HCT116 (cell line): ENCODE measurements around the gene PICK1. TPM values are rescaled to one million over a fixed set of nuclear protein-coding genes. Genes with fewer than 3 reads are reported as not detected.

Experiments
- ATAC-seq: fragments of 200-7000 bp; cut with Tn5 transposase; 2 replicates; pipeline ENCODE4 v1.9.1; 2020; ENCODE audit warnings: mild to moderate bottlenecking, moderate library complexity
- BruUV-seq: library from RNA; stranded (reverse); fragments of 400-500 nt; replicated peaks from 2 replicates; lab custom pipeline; 2021; lab: Mats Ljungman, UMichigan
- CTCF ChIA-PET: fragments of 300-600 bp; sonication (Branson Sonifier 250); formaldehyde crosslinking; loops from one replicate; lab custom pipeline; 2021; ENCODE audit warnings: antibody characterized with exemption; lab: Charles Lee
- POLR2A ChIA-PET: fragments of 300-600, 350-600 bp; sonication (Branson Sonifier 250); formaldehyde crosslinking; loops from one replicate; lab custom pipeline; 2021; ENCODE audit warnings: antibody characterized with exemption; lab: Charles Lee
- RAD21 ChIA-PET, 2 experiments: fragments of 300-600 bp; sonication (Branson Sonifier 250); formaldehyde crosslinking; loops; one replicate each; lab custom pipeline; 2023; ENCODE audit warnings: low total read pairs in 2 of 2; ENCODE audit not compliant: uncharacterized antibody in 2 of 2, unreplicated experiment in 2 of 2, low non-redundant PET in 1 of 2; lab: Charles Lee
- DNase-seq: peaks from one replicate; pipeline ENCODE4 v3.0.0-alpha.2; 2010; ENCODE audit warnings: low read depth, low spot score
- H2AFZ ChIP-seq: fragments of 200-600 bp; shearing (Covaris generic), sonication (generic); 2 replicates; pipeline ENCODE4 v1.6.1; 2017; ENCODE audit warnings: low read depth, mixed run types, mixed read lengths, antibody characterized with exemption, low read length; ENCODE audit not compliant: poor library complexity, severe bottlenecking
- H3K27ac ChIP-seq: 2 replicates; pipeline ENCODE4 v1.5.1; 2012; ENCODE audit warnings: low read depth, low read length
- H3K27me3 ChIP-seq: fragments of 200-600 bp; sonication (generic); 2 replicates; pipeline ENCODE4 v1.6.1; 2016; ENCODE audit warnings: mixed run types, low read length, mixed read lengths; ENCODE audit not compliant: insufficient read depth
- H3K36me3 ChIP-seq, 2 experiments: fragments of 200-500 bp in 1 of 2; fragments of 200-600 bp in 1 of 2; sonication (Bioruptor generic) in 1 of 2; sonication (generic) in 1 of 2; 2 replicates each; pipeline versions ENCODE4 v1.5.1 to v1.6.1; 2014 to 2016; ENCODE audit warnings: low read length in 2 of 2, inconsistent platforms in 1 of 2, mixed read lengths in 1 of 2, mixed run types in 1 of 2; ENCODE audit not compliant: insufficient read depth in 2 of 2, control insufficient read depth in 1 of 2
- H3K4me1 ChIP-seq, 2 experiments: fragments of 200-600 bp in 1 of 2; sonication (generic) in 1 of 2; 2 replicates each; pipeline versions ENCODE4 v1.5.1 to v1.6.1; 2012 to 2017; ENCODE audit warnings: low read length in 2 of 2, inconsistent platforms in 1 of 2, mild to moderate bottlenecking in 1 of 2, mixed read lengths in 1 of 2, mixed run types in 1 of 2, moderate library complexity in 1 of 2; ENCODE audit not compliant: insufficient read depth in 2 of 2, control insufficient read depth in 1 of 2
- H3K4me2 ChIP-seq: fragments of 200-600 bp; sonication (generic); 2 replicates; pipeline ENCODE4 v1.6.1; 2017; ENCODE audit warnings: mixed run types, low read length, mixed read lengths
- H3K4me3 ChIP-seq, 2 experiments: fragments of 200-600 bp in 1 of 2; sonication (generic) in 1 of 2; replicated peaks in 1 of 2; 2 replicates each; pipeline ENCODE4 v1.5.1; 2011 to 2016; ENCODE audit warnings: low read length in 2 of 2, control low read depth in 1 of 2, low read depth in 1 of 2, mild to moderate bottlenecking in 1 of 2, mixed read lengths in 1 of 2, mixed run types in 1 of 2
- H3K79me2 ChIP-seq: fragments of 200-600 bp; sonication (generic); 2 replicates; pipeline ENCODE4 v1.6.1; 2017; ENCODE audit warnings: mild to moderate bottlenecking, mixed run types, low read length, moderate library complexity, mixed read lengths; ENCODE audit not compliant: insufficient read depth
- H3K9ac ChIP-seq: fragments of 200-600 bp; sonication (generic); 2 replicates; pipeline ENCODE4 v1.6.1; 2016; ENCODE audit warnings: low read length, mixed read lengths
- H3K9me2 ChIP-seq: fragments of 200-600 bp; sonication (generic), shearing (Covaris generic); 2 replicates; pipeline ENCODE4 v1.6.1; 2017; ENCODE audit warnings: mixed run types, mild to moderate bottlenecking, moderate library complexity; ENCODE audit not compliant: insufficient read depth
- H3K9me3 ChIP-seq, 2 experiments: fragments of 200-500 bp in 1 of 2; fragments of 200-600 bp in 1 of 2; sonication (Bioruptor generic) in 1 of 2; sonication (generic) in 1 of 2; 2 replicates each; pipeline ENCODE4 v1.6.1; 2014 to 2017; ENCODE audit warnings: low read length in 2 of 2, mixed read lengths in 2 of 2, inconsistent platforms in 1 of 2, low read depth in 1 of 2, mild to moderate bottlenecking in 1 of 2, mixed run types in 1 of 2, moderate library complexity in 1 of 2; ENCODE audit not compliant: control insufficient read depth in 1 of 2, insufficient read depth in 1 of 2
- H4K20me1 ChIP-seq: fragments of 200-600 bp; sonication (generic), shearing (Covaris generic); 2 replicates; pipeline ENCODE4 v1.6.1; 2017; ENCODE audit warnings: mixed run types, mild to moderate bottlenecking, moderate library complexity; ENCODE audit not compliant: insufficient read depth
- FOSL1 ChIP-seq: IDR thresholded peaks from 2 replicates; pipeline ENCODE4 v1.6.1; 2012; ENCODE audit warnings: low read depth
- MAX ChIP-seq: IDR thresholded peaks from 2 replicates; pipeline ENCODE4 v1.6.1; 2012
- POLR2AphosphoS5 ChIP-seq: IDR thresholded peaks from 2 replicates; pipeline ENCODE4 v1.6.1; 2011; ENCODE audit warnings: mild to moderate bottlenecking, low read depth, low read length, moderate library complexity
- SIN3A ChIP-seq: IDR thresholded peaks from 2 replicates; pipeline ENCODE4 v1.6.1; 2012; ENCODE audit warnings: low read depth
- SP1 ChIP-seq: IDR thresholded peaks from 2 replicates; pipeline ENCODE4 v1.6.1; 2012; ENCODE audit warnings: low read depth
- TCF7L2 ChIP-seq: IDR thresholded peaks from 2 replicates; pipeline ENCODE4 v1.7.0; 2011; ENCODE audit warnings: borderline replicate concordance, inconsistent platforms; ENCODE audit not compliant: insufficient read depth, insufficient read length; ENCODE audit errors: extremely low read depth
- YY1 ChIP-seq: IDR thresholded peaks from 2 replicates; pipeline ENCODE4 v1.6.1; 2011; ENCODE audit warnings: low read length, low read depth, moderate library complexity, mild to moderate bottlenecking; ENCODE audit not compliant: insufficient replicate concordance; ENCODE audit errors: extremely low read depth
- ZBTB33 ChIP-seq: IDR thresholded peaks from 2 replicates; pipeline ENCODE4 v1.6.1; 2011; ENCODE audit warnings: mild to moderate bottlenecking, low read length, moderate library complexity; ENCODE audit not compliant: insufficient replicate concordance; ENCODE audit errors: extremely low read depth
- ZFX ChIP-seq: fragments of 450-650 bp; IDR thresholded peaks from 2 replicates; pipeline ENCODE4 v1.6.1; 2017
- ZNF274 ChIP-seq: fragments of 200-500 bp; sonication (Bioruptor generic); IDR thresholded peaks from 2 replicates; pipeline ENCODE4 v1.6.1; 2014; ENCODE audit warnings: mild to moderate bottlenecking, low read depth, low read length, inconsistent platforms
- intact Hi-C: fragments of 100-400 bp; cut with micrococcal nuclease; formaldehyde crosslinking; loops from 2 replicates; pipeline ENCODE4 v1.10.0; 2022
- total RNA-seq: library from RNA; stranded (reverse); gene quantifications from one replicate; pipeline ENCODE4 v1.2.1, GENCODE V29; 2021; ENCODE audit not compliant: unreplicated experiment

The PICK1 gene
- total RNA-seq, 1 experiment from 2014 or later = 40.0 TPM

- ChIA-PET CTCF (interaction anchor here (1.0 to 1.2 kb wide), 2 partner anchors 8 to 10 kb away, joined by 3 to 4 read pairs; no protein-coding TSS in a partner anchor), POLR2A (no interaction called here), RAD21 (no interaction called here)
- H3K27me3 ChIP-seq = no peaks in the 10 kb centered on the region
- H4K20me1 ChIP-seq = no peaks in the 10 kb centered on the region
- no peak overlapping the region for H2AFZ ChIP-seq
- H3K27ac ChIP-seq = no peak overlapping the region
- no peak for TF ChIP-seq SP1
- TF ChIP-seq TCF7L2 = no peak
- TF ChIP-seq ZNF274 = no peak
- no peaks in the 10 kb centered on the region for H3K9me2 ChIP-seq
- intact Hi-C loops = no loop called here
- ATAC-seq (no peak), DNase-seq (no peak)
- BruUV-seq = no TSS peak
- H3K9ac ChIP-seq = no peak overlapping the region
- no peak overlapping the region for H3K4me2 ChIP-seq
- no peak overlapping the region for H3K4me3 ChIP-seq
- no peaks in the 10 kb centered on the region for H3K36me3 ChIP-seq
- H3K79me2 ChIP-seq = no peaks in the 10 kb centered on the region
- H3K4me1 ChIP-seq = peaks cover 0 to 3% of the 10 kb centered on the region in 2 experiments; a peak in 1 of 4 replicates
- no peaks in the 10 kb centered on the region for H3K9me3 ChIP-seq
These were observed 14.8 kb upstream of the PICK1 start for GRCh38 chr22:38042488-38042790.

- no peak overlapping the region for H3K4me3 ChIP-seq
- H3K36me3 ChIP-seq = no peaks in the 10 kb centered on the region
- TF ChIP-seq YY1 (no peak), SP1 (no peak), ZBTB33 (no peak), TCF7L2 (no peak), FOSL1 (no peak), POLR2AphosphoS5 (no peak), SIN3A (no peak), ZFX (no peak), MAX (no peak)
- no peak overlapping the region for H3K4me2 ChIP-seq
- H3K79me2 ChIP-seq = no peaks in the 10 kb centered on the region
- ATAC-seq = no peak
- no peak overlapping the region for H2AFZ ChIP-seq
- H3K9me3 ChIP-seq = no peaks in the 10 kb centered on the region
- no peak overlapping the region for H3K9ac ChIP-seq
- no peaks in the 10 kb centered on the region for H3K9me2 ChIP-seq
- H3K27ac ChIP-seq = no peak overlapping the region
- no TSS peak for BruUV-seq
- no peaks in the 10 kb centered on the region for H3K27me3 ChIP-seq
- intact Hi-C loops = no loop called here
- DNase-seq = no peak
- RAD21 ChIA-PET = no interaction called here
- no peaks in the 10 kb centered on the region for H4K20me1 ChIP-seq
- CTCF ChIA-PET = interaction anchor here (1.0 to 1.2 kb wide), 2 partner anchors 9 kb away, joined by 3 to 4 read pairs; no protein-coding TSS in a partner anchor
- POLR2A ChIA-PET = no interaction called here
- H3K4me1 ChIP-seq = peaks cover 0 to 3% of the 10 kb centered on the region in 2 experiments; a peak in 1 of 4 replicates
These were observed 13.8 kb upstream of the PICK1 start for GRCh38 chr22:38043151-38044039.
